ENCODE results near the gene SHF. TPM values are rescaled to one million over a fixed set of nuclear protein-coding genes. Genes with fewer than 3 reads are reported as not detected.

Gene SHF
- total and polyA plus RNA-seq, 2 of the 8 experiments (the other 6 are each of a cell fraction or from before 2014, with no cell fraction given), result 13.1 to 26.7 TPM

GRCh38 chr15:45166834-45167630, 20.7 kb downstream of the SHF start (continued):
- TF ChIP-seq CHD7 (IDR thresholded peaks at IDR 0.05; ENCODE audit: insufficient replicate concordance, low read length) (no peak), ZNF274 (IDR thresholded peaks at IDR 0.05; ENCODE audit: borderline replicate concordance, extremely low read depth, low read length) (no peak), BRCA1 (IDR thresholded peaks at IDR 0.05; ENCODE audit: low read depth, low read length) (no peak), KDM1A (IDR thresholded peaks at IDR 0.05; ENCODE audit: borderline replicate concordance, low read length) (no peak), PHF8 (conservative IDR thresholded peaks at IDR 0.05; ENCODE audit: low read depth, low read length) (peak; percentile 81), RBBP5 (IDR thresholded peaks at IDR 0.05; ENCODE audit: borderline replicate concordance, low read depth, low read length) (peak; percentile 74; the same call in 1 of the 2 replicates), SUZ12 (IDR thresholded peaks at IDR 0.05; ENCODE audit: low read length) (no peak), RAD21 (IDR thresholded peaks at IDR 0.05 in 1 of 2, conservative IDR thresholded peaks at IDR 0.05 in 1 of 2; ENCODE audit: low read depth in 2 of 2, low read length in 2 of 2) (peak; percentile 32 to 42), CBX8 (IDR thresholded peaks at IDR 0.05; ENCODE audit: borderline replicate concordance, low read depth, low read length) (no peak)
